WTC11 (cell line): ENCODE data around the gene CCR8. TPM values are rescaled to one million over a fixed set of nuclear protein-coding genes. Genes with fewer than 3 reads are reported as not detected.

Experiments used
- ATAC-seq: fragments of 200-7000 bp; cut with Tn5 transposase; 2 replicates; pipeline ENCODE4 v1.10.0; 2021; ENCODE audit warnings: mild to moderate bottlenecking, moderate library complexity
- CTCF ChIA-PET: fragments of 300-600 bp; sonication (Branson Sonifier 250); formaldehyde crosslinking; loops from one replicate; lab custom pipeline; 2021; ENCODE audit warnings: antibody characterized with exemption; lab: Charles Lee
- POLR2A ChIA-PET: fragments of 350-600 bp; sonication (Branson Sonifier 250); formaldehyde crosslinking; loops from one replicate; lab custom pipeline; 2021; ENCODE audit warnings: antibody characterized with exemption; lab: Charles Lee
- DNase-seq: peaks from one replicate; pipeline ENCODE4 v3.0.0; 2021; ENCODE audit warnings: low spot score
- H3K27ac Mint-ChIP-seq: 2 replicates; pipeline ENCODE4 v1.8.0; 2021; ENCODE audit warnings: mixed read lengths
- H3K27me3 Mint-ChIP-seq: 2 replicates; pipeline ENCODE4 v1.8.0; 2021; ENCODE audit warnings: low read depth, mild to moderate bottlenecking, moderate library complexity, mixed read lengths
- H3K36me3 Mint-ChIP-seq: 2 replicates; pipeline ENCODE4 v1.8.0; 2021; ENCODE audit warnings: mixed read lengths
- H3K4me1 Mint-ChIP-seq: 2 replicates; pipeline ENCODE4 v1.8.0; 2022; ENCODE audit warnings: mixed read lengths
- H3K4me3 Mint-ChIP-seq: 2 replicates; pipeline ENCODE4 v1.8.0; 2021; ENCODE audit warnings: mild to moderate bottlenecking, moderate library complexity, mixed read lengths
- H3K9me3 Mint-ChIP-seq: 2 replicates; pipeline ENCODE4 v1.8.0; 2021; ENCODE audit warnings: mixed read lengths
- AR ChIP-seq: fragments of 250-450 bp; sonication (Bioruptor Pico); IDR thresholded peaks from 2 replicates; pipeline ENCODE4 v1.9.0; 2021; ENCODE audit warnings: mild to moderate bottlenecking
- ATF3 ChIP-seq: sonication (generic); formaldehyde crosslinking; conservative IDR thresholded peaks from 2 replicates; pipeline ENCODE4 v1.8.1; 2022; ENCODE audit warnings: mild to moderate bottlenecking, missing genetic modification reagents
- CDX4 ChIP-seq: fragments of 250-450 bp; sonication (Bioruptor Pico); IDR thresholded peaks from 2 replicates; pipeline ENCODE4 v1.9.0; 2021; ENCODE audit warnings: moderate library complexity, mild to moderate bottlenecking, inconsistent platforms, borderline replicate concordance
- E2F4 ChIP-seq: sonication (generic); formaldehyde crosslinking; IDR thresholded peaks from 2 replicates; pipeline ENCODE4 v1.8.1; 2022; ENCODE audit warnings: low read depth, mild to moderate bottlenecking, moderate library complexity, missing genetic modification reagents, borderline replicate concordance
- EMX1 ChIP-seq: fragments of 250-450 bp; sonication (Bioruptor Pico); IDR thresholded peaks from 2 replicates; pipeline ENCODE4 v1.8.0; 2021; ENCODE audit warnings: mild to moderate bottlenecking
- GTF2I ChIP-seq: fragments of 250-450 bp; sonication (Bioruptor Pico); conservative IDR thresholded peaks from 2 replicates; pipeline ENCODE4 v1.4.0; 2021; ENCODE audit warnings: mild to moderate bottlenecking
- IRF1 ChIP-seq: sonication (generic); formaldehyde crosslinking; IDR thresholded peaks from 2 replicates; pipeline ENCODE4 v1.8.0; 2023; ENCODE audit warnings: missing genetic modification reagents
- KAT7 ChIP-seq: sonication (generic); formaldehyde crosslinking; IDR thresholded peaks from 2 replicates; pipeline ENCODE4 v1.8.1; 2023; ENCODE audit warnings: missing genetic modification reagents, mild to moderate bottlenecking, borderline replicate concordance
- MXD4 ChIP-seq: fragments of 250-450 bp; sonication (Bioruptor Pico); IDR thresholded peaks from 2 replicates; pipeline ENCODE4 v1.8.0; 2021; ENCODE audit warnings: mild to moderate bottlenecking, moderate library complexity, borderline replicate concordance
- NFATC4 ChIP-seq: fragments of 250-450 bp; sonication (Bioruptor Pico); IDR thresholded peaks from 2 replicates; pipeline ENCODE4 v1.9.0; 2021; ENCODE audit warnings: mild to moderate bottlenecking
- PRDM15 ChIP-seq: sonication (generic); formaldehyde crosslinking; IDR thresholded peaks from 2 replicates; pipeline ENCODE4 v1.8.0; 2022; ENCODE audit warnings: missing genetic modification reagents
- SP1 ChIP-seq: sonication (generic); formaldehyde crosslinking; conservative IDR thresholded peaks from 2 replicates; pipeline ENCODE4 v1.8.1; 2022; ENCODE audit warnings: missing genetic modification reagents
- TCF7 ChIP-seq: sonication (generic); formaldehyde crosslinking; IDR thresholded peaks from 2 replicates; pipeline ENCODE4 v1.8.0; 2022; ENCODE audit warnings: mild to moderate bottlenecking, low read depth, missing genetic modification reagents, moderate library complexity
- TEAD4 ChIP-seq: sonication (generic); formaldehyde crosslinking; IDR thresholded peaks from 2 replicates; pipeline ENCODE4 v1.8.0; 2022; ENCODE audit warnings: mild to moderate bottlenecking, missing genetic modification reagents
- ZNF317 ChIP-seq: sonication (generic); formaldehyde crosslinking; IDR thresholded peaks from 2 replicates; pipeline ENCODE4 v1.8.1; 2023; ENCODE audit warnings: low read depth, mild to moderate bottlenecking, moderate library complexity, missing genetic modification reagents, borderline replicate concordance
- ZNF425 ChIP-seq: fragments of 250-450 bp; sonication (Bioruptor Pico); conservative IDR thresholded peaks from 2 replicates; pipeline ENCODE4 v1.9.0; 2021; ENCODE audit warnings: mild to moderate bottlenecking
- ZNF671 ChIP-seq: fragments of 250-450 bp; sonication (Bioruptor Pico); IDR thresholded peaks from 2 replicates; pipeline ENCODE4 v1.8.0; 2021; ENCODE audit warnings: mild to moderate bottlenecking
- total RNA-seq: library from RNA; stranded (reverse); gene quantifications from 3 replicates; pipeline ENCODE4 v1.2.3, GENCODE V29; 2021

CCR8 gene
- total RNA-seq, 1 experiment from 2014 or later, result 0.33 TPM

- no peak for DNase-seq
- CTCF ChIA-PET, result no interaction called here
- no peaks in the 10 kb centered on the region for H3K9me3 Mint-ChIP-seq
Observed at GRCh38 chr3:39350714-39351113, 21.2 kb downstream of the CCR8 start.

More at GRCh38 chr3:39350714-39351113, 21.2 kb downstream of the CCR8 start:
- Mint-ChIP-seq H3K27me3 (no peaks in the 10 kb centered on the region), H3K36me3 (no peaks in the 10 kb centered on the region), H3K4me3 (no peak overlapping the region), H3K27ac (no peak overlapping the region), H3K4me1 (peaks cover 32% of the 10 kb centered on the region)
- POLR2A ChIA-PET, result no interaction called here
- TF ChIP-seq EMX1 (CRISPR knock-in tag) (no peak), MXD4 (CRISPR knock-in tag) (no peak), PRDM15 (CRISPR knock-in tag) (no peak), AR (CRISPR knock-in tag) (no peak), CDX4 (no peak), ZNF671 (CRISPR knock-in tag) (no peak), ZNF425 (CRISPR knock-in tag) (no peak), ZNF317 (CRISPR knock-in tag) (no peak), TCF7 (no peak), E2F4 (CRISPR knock-in tag) (no peak), NFATC4 (CRISPR knock-in tag) (no peak), TEAD4 (CRISPR knock-in tag) (no peak), GTF2I (CRISPR knock-in tag) (no peak), IRF1 (CRISPR knock-in tag) (no peak), KAT7 (CRISPR knock-in tag) (no peak), SP1 (CRISPR knock-in tag) (no peak), ATF3 (no peak)
- no peak for ATAC-seq
